ENCODE results near the gene SETBP1. TPM values are rescaled to one million over a fixed set of nuclear protein-coding genes. Genes with fewer than 3 reads are reported as not detected.

The SETBP1 gene
- total and polyA plus RNA-seq, 2 of the 8 experiments (the other 6 are each of a cell fraction or from before 2014, with no cell fraction given) = 2.0 to 6.5 TPM

DNA sequence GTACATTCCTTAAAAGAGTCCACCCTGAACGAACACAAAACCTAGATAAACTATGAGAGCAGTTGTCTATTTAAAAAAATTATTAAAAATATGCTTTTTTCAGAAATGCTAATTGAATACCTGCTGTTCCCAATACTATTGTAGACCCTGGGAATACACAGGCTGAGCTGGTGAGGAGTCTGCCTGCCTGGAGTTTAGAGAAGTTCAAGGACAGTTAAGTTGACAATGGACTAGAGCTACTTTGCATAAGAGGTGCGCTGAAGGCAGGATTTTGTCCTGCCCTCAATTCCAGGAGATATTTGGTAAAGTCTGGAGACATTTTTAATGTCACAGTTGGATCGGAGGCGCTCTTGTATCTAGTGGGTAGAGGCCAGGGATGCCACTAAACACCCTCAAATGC lies 110.2 kb downstream of the SETBP1 start:
- H2AK5ac ChIP-seq (ENCODE audit: low read depth, low read length) = no peak overlapping the region
- H4K91ac ChIP-seq (replicated peaks; ENCODE audit: insufficient read length, low read length) = no peak overlapping the region
- H3K23me2 ChIP-seq (ENCODE audit: low read depth, low read length) = no peaks in the 10 kb centered on the region
- H2BK20ac ChIP-seq (ENCODE audit: low read length) = no peak overlapping the region
- H3K36me3 ChIP-seq (ENCODE audit: control insufficient read depth in 2 of 4, insufficient read depth in 4 of 4, low read length in 3 of 4) = no peaks in the 10 kb centered on the region
- H3K4me1 ChIP-seq (replicated peaks in 1 of 4; ENCODE audit: control insufficient read depth in 3 of 4, insufficient read depth in 4 of 4, low read length in 3 of 4) = peaks cover 0 to 4% (median 2%) of the 10 kb centered on the region in 4 experiments; a peak in 3 of 7 replicates
- no peak overlapping the region for H3K4me3 ChIP-seq (ENCODE audit: extremely low read depth in 1 of 4, insufficient read depth in 2 of 4, low read depth in 3 of 4, low read length in 4 of 4)
- no peaks in the 10 kb centered on the region for H3K9me3 ChIP-seq (ENCODE audit: insufficient read depth in 2 of 2, low read depth in 1 of 2, low read length in 1 of 2)
- no peak overlapping the region for H3K27ac ChIP-seq (ENCODE audit: low read depth, low read length)
- no peaks in the 10 kb centered on the region for H3K79me2 ChIP-seq (ENCODE audit: control insufficient read depth in 1 of 2, insufficient read depth in 2 of 2, low read length in 2 of 2)
- FAIRE-seq = no peak
- 90% methylated on average over 4 of the region's 4 CpGs; no CpG with 5 or more reads in 1 of the 2 experiments for WGBS, 2 experiments (ENCODE audit: extremely low coverage in 1 of 2, insufficient coverage in 1 of 2, insufficient read length in 1 of 2, insufficient replicate concordance in 2 of 2, low coverage in 1 of 2, low lambda C conversion rate in 2 of 2, missing lambda C conversion rate in 1 of 2)
- H3K4ac ChIP-seq (replicated peaks; ENCODE audit: insufficient read length, low read depth, low read length) = no peak overlapping the region
- ChIA-PET POLR2A (ENCODE audit: partially characterized antibody) (no interaction called here), CTCF (ENCODE audit: partially characterized antibody) (no interaction called here)
- no peak for DNase-seq (ENCODE audit: low read depth in 1 of 2, low spot score in 2 of 2)
- no peak overlapping the region for H2BK5ac ChIP-seq (ENCODE audit: low read depth, low read length)
- no peak overlapping the region for H3K9ac ChIP-seq (replicated peaks in 1 of 4; ENCODE audit: extremely low read depth in 1 of 4, low read depth in 3 of 4, low read length in 3 of 4)
- no peaks in the 10 kb centered on the region for H4K20me1 ChIP-seq (replicated peaks in 1 of 2; ENCODE audit: control insufficient read depth in 1 of 2, insufficient read depth in 2 of 2, low read length in 2 of 2)
- no peak overlapping the region for H4K5ac ChIP-seq (ENCODE audit: insufficient read length, low read depth, low read length)
- no peak overlapping the region for H3K23ac ChIP-seq (ENCODE audit: insufficient read length)
- no peak overlapping the region for H3K14ac ChIP-seq (ENCODE audit: insufficient read length)
- H3K18ac ChIP-seq (ENCODE audit: extremely low read depth, low read length) = no peak overlapping the region
- H2BK120ac ChIP-seq (replicated peaks; ENCODE audit: low read depth, low read length) = no peak overlapping the region
- no peak overlapping the region for H2BK15ac ChIP-seq (ENCODE audit: low read length)
- no peak overlapping the region for H4K8ac ChIP-seq (ENCODE audit: extremely low read depth, insufficient read depth, low read length)
- H3K56ac ChIP-seq (replicated peaks; ENCODE audit: insufficient read length, low read depth, low read length) = no peak overlapping the region
- H3K27me3 ChIP-seq (replicated peaks in 1 of 4; ENCODE audit: control insufficient read depth in 3 of 4, extremely low read depth in 1 of 4, insufficient read depth in 3 of 4, low read length in 3 of 4) = no peaks in the 10 kb centered on the region
- no peak overlapping the region for H2BK12ac ChIP-seq (ENCODE audit: low read depth, low read length)
- no peak overlapping the region for H2AFZ ChIP-seq (ENCODE audit: low read length)
- no peaks in the 10 kb centered on the region for H3K79me1 ChIP-seq (ENCODE audit: low read depth, low read length)
- H3K4me2 ChIP-seq (ENCODE audit: insufficient read depth in 1 of 2, low read depth in 2 of 2, low read length in 2 of 2) = no peak overlapping the region
- TF ChIP-seq HDAC6 (IDR thresholded peaks at IDR 0.05; ENCODE audit: low read depth, low read length) (no peak), RBBP5 (IDR thresholded peaks at IDR 0.05; ENCODE audit: borderline replicate concordance, low read depth, low read length) (no peak), TAF1 (IDR thresholded peaks at IDR 0.05; ENCODE audit: low read depth, low read length) (no peak), ASH2L (IDR thresholded peaks at IDR 0.05; ENCODE audit: low read length) (no peak), RFX5 (IDR thresholded peaks at IDR 0.05; ENCODE audit: borderline replicate concordance, low read depth, low read length) (no peak), KDM4A (IDR thresholded peaks at IDR 0.05; ENCODE audit: low read depth, low read length, severe bottlenecking) (no peak), SIN3A (conservative IDR thresholded peaks at IDR 0.05 in 1 of 2, IDR thresholded peaks at IDR 0.05 in 1 of 2; ENCODE audit: low read depth in 1 of 2, low read length in 2 of 2) (no peak), POLR2A (IDR thresholded peaks at IDR 0.05; ENCODE audit: control extremely low read depth in 1 of 2, low read depth in 2 of 2, low read length in 2 of 2) (no peak), ZNF274 (IDR thresholded peaks at IDR 0.05; ENCODE audit: borderline replicate concordance, extremely low read depth, low read length) (no peak), CBX5 (IDR thresholded peaks at IDR 0.05; ENCODE audit: low read depth, low read length) (no peak), SIRT6 (IDR thresholded peaks at IDR 0.05; ENCODE audit: low read length) (no peak), FOSL1 (IDR thresholded peaks at IDR 0.05; ENCODE audit: insufficient read depth, low read depth, low read length) (no peak), YY1 (IDR thresholded peaks at IDR 0.05; ENCODE audit: low read depth, low read length) (no peak)
- TF ChIP-seq, protein P1, sequence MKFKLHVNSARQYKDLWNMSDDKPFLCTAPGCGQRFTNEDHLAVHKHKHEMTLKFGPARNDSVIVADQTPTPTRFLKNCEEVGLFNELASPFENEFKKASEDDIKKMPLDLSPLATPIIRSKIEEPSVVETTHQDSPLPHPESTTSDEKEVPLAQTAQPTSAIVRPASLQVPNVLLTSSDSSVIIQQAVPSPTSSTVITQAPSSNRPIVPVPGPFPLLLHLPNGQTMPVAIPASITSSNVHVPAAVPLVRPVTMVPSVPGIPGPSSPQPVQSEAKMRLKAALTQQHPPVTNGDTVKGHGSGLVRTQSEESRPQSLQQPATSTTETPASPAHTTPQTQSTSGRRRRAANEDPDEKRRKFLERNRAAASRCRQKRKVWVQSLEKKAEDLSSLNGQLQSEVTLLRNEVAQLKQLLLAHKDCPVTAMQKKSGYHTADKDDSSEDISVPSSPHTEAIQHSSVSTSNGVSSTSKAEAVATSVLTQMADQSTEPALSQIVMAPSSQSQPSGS (IDR thresholded peaks at IDR 0.05; ENCODE audit: low read length) = no peak

Data from H1 (cell line).